ENCODE measurements around the gene ERBB2. TPM values are rescaled to one million over a fixed set of nuclear protein-coding genes. Genes with fewer than 3 reads are reported as not detected.

ERBB2 gene
- total and polyA plus RNA-seq, 2 of the 13 experiments (the other 11 are each of a cell fraction or from before 2014, with no cell fraction given): 57.7 to 64.1 TPM

GRCh38 chr17:39700148-39700987 is 504 bp downstream of the ERBB2 start (continued):
- TF ChIP-seq ZNF598 (CRISPR knock-in tag; IDR thresholded peaks at IDR 0.05; ENCODE audit: borderline replicate concordance) (no peak), TFDP2 (CRISPR knock-in tag; IDR thresholded peaks at IDR 0.05) (no peak), ATF4 (CRISPR knock-in tag; IDR thresholded peaks at IDR 0.05) (no peak), BCL3 (CRISPR knock-in tag; IDR thresholded peaks at IDR 0.05) (peak; percentile 44; the same call in 1 of the 2 replicates), ZGPAT (CRISPR knock-in tag; IDR thresholded peaks at IDR 0.05) (peak; percentile 75), YY1 (IDR thresholded peaks at IDR 0.05; ENCODE audit: insufficient read depth, insufficient replicate concordance, low read depth, low read length) (peak; percentile 32), SAP130 (CRISPR knock-in tag; IDR thresholded peaks at IDR 0.05; ENCODE audit: low read depth) (peak; percentile 2), IKZF4 (CRISPR knock-in tag; IDR thresholded peaks at IDR 0.05; ENCODE audit: borderline replicate concordance, low read depth, not compliant biosample characterization) (no peak), ZNF296 (CRISPR knock-in tag; conservative IDR thresholded peaks at IDR 0.05) (no peak), ZFY (CRISPR knock-in tag; IDR thresholded peaks at IDR 0.05) (peak; percentile 67), ZBTB33 (CRISPR knock-in tag; IDR thresholded peaks at IDR 0.05) (no peak), PAXIP1 (CRISPR knock-in tag; conservative IDR thresholded peaks at IDR 0.05) (0 out of 2 replicates have a peak, but pooled peaks have one; percentile 5), ZNF776 (CRISPR knock-in tag; IDR thresholded peaks at IDR 0.05) (0 out of 2 replicates have a peak, but pooled peaks have one; percentile 59), KLF16 (CRISPR knock-in tag; IDR thresholded peaks at IDR 0.05) (0 out of 4 replicates have a peak, but pooled peaks of 1 of the 2 experiments have one; percentile 35), ZSCAN22 (CRISPR knock-in tag; IDR thresholded peaks at IDR 0.05) (no peak), HCFC1 (IDR thresholded peaks at IDR 0.05; ENCODE audit: low read depth, low read length) (0 out of 2 replicates have a peak, but pooled peaks have one; percentile 2), ZNF263 (CRISPR knock-in tag; IDR thresholded peaks at IDR 0.05) (peak; percentile 63; the same call in 1 of the 2 replicates)
